HG02588 (cell line): Measurements from ENCODE around the gene KRTAP19-7.

Source experiments
- ATAC-seq: cut with Tn5 transposase; IDR thresholded peaks from one replicate; pipeline ENCODE4 v1.9.1; 2021; ENCODE audit warnings: mild to moderate bottlenecking, moderate library complexity; ENCODE audit not compliant: unreplicated experiment

KRTAP19-7 gene

GRCh38 chr21:30561264-30561895 is at the start of gene KRTAP19-7:
TSS of gene KRTAP19-7 (minus strand) at chr21:30561314. CDS start at chr21:30561289, 25 bp downstream.
- ATAC-seq: no peak

- ATAC-seq: no peak
Measured at GRCh38 chr21:30605968-30606367, 44.9 kb upstream of the KRTAP19-7 start.

- ATAC-seq: no peak
Measured at GRCh38 chr21:30600787-30601186, 39.7 kb upstream of the KRTAP19-7 start, which contains the start of gene KRTAP22-1. TSS of gene KRTAP22-1 (plus strand) at chr21:30601087.

- ATAC-seq: no peak
Measured at GRCh38 chr21:30598802-30599201, 37.7 kb upstream of the KRTAP19-7 start, which contains the start of gene KRTAP6-2. TSS of gene KRTAP6-2 (minus strand) at chr21:30598902. CDS start at chr21:30598874, 28 bp downstream.

- no peak for ATAC-seq
Measured at GRCh38 chr21:30592140-30592539, 31.0 kb upstream of the KRTAP19-7 start, which contains the start of gene KRTAP6-3. TSS of gene KRTAP6-3 (plus strand) at chr21:30592440. CDS start at chr21:30592446, 6 bp downstream.

GRCh38 chr21:30590297-30590696 is 29.2 kb upstream of the KRTAP19-7 start, which contains the start of gene KRTAP22-2:
TSS of gene KRTAP22-2 (minus strand) at chr21:30590397.
- ATAC-seq: no peak

GRCh38 chr21:30582870-30583269 is 21.8 kb upstream of the KRTAP19-7 start:
- ATAC-seq: no peak

- no peak for ATAC-seq
Measured at GRCh38 chr21:30580132-30580531, 19.0 kb upstream of the KRTAP19-7 start.

GRCh38 chr21:30579346-30579745 is 18.2 kb upstream of the KRTAP19-7 start:
- ATAC-seq: no peak

- ATAC-seq: no peak
Measured at GRCh38 chr21:30577766-30578165, 16.7 kb upstream of the KRTAP19-7 start.

GRCh38 chr21:30567617-30568016 is 6.5 kb upstream of the KRTAP19-7 start:
- ATAC-seq: no peak

- no peak for ATAC-seq
Measured at GRCh38 chr21:30563630-30564029, 2.5 kb upstream of the KRTAP19-7 start.

- ATAC-seq: no peak
Measured at GRCh38 chr21:30563072-30563471, 2.0 kb upstream of the KRTAP19-7 start.

GRCh38 chr21:30561957-30562356 is 843 bp upstream of the KRTAP19-7 start:
- no peak for ATAC-seq

- ATAC-seq: no peak
Measured at GRCh38 chr21:30555095-30555494, 6.0 kb downstream of the KRTAP19-7 start.

- no peak for ATAC-seq
Measured at GRCh38 chr21:30552782-30553181, 8.3 kb downstream of the KRTAP19-7 start.

GRCh38 chr21:30541764-30542163 is 19.4 kb downstream of the KRTAP19-7 start, which contains the start of gene KRTAP19-6:
TSS of gene KRTAP19-6 (minus strand) at chr21:30541864. CDS start at chr21:30541833, 31 bp downstream.
- no peak for ATAC-seq

GRCh38 chr21:30518876-30519275 is 42.2 kb downstream of the KRTAP19-7 start:
- ATAC-seq: no peak

- ATAC-seq: no peak
Measured at GRCh38 chr21:30515681-30516080, 45.4 kb downstream of the KRTAP19-7 start.
